IMR-90 (cell line): ENCODE results near the gene WIPF2. TPM values are rescaled to one million over a fixed set of nuclear protein-coding genes. Genes with fewer than 3 reads are reported as not detected.

Experiments used
- ATAC-seq: fragments of 200-7000 bp; cut with Tn5 transposase; 2 replicates; pipeline ENCODE4 v1.9.1; 2020; ENCODE audit warnings: low read depth, mild to moderate bottlenecking, moderate library complexity
- BruUV-seq: library from RNA; stranded (reverse); fragments of 400-500 nt; replicated peaks from 2 replicates; lab custom pipeline; 2021; lab: Mats Ljungman, UMichigan
- CTCF ChIA-PET: fragments of 300-600 bp; formaldehyde crosslinking; extraction: SDS; loops from one replicate; lab custom pipeline; 2021; ENCODE audit warnings: antibody characterized with exemption; lab: Yijun Ruan, JAX
- POLR2A ChIA-PET: fragments of 300-600 bp; sonication (Branson Sonifier 250); formaldehyde crosslinking; loops from one replicate; lab custom pipeline; 2022; ENCODE audit warnings: antibody characterized with exemption; ENCODE audit not compliant: unreplicated experiment; lab: Charles Lee
- DNase-seq: peaks from one replicate; pipeline ENCODE4 v3.0.0; 2013
- H2AFZ ChIP-seq: replicated peaks from 2 replicates; pipeline ENCODE3; 2013; ENCODE audit warnings: low read length, mild to moderate bottlenecking; ENCODE audit not compliant: poor library complexity
- H2AK5ac ChIP-seq: 2 replicates; pipeline ENCODE4 v1.6.1; 2013; ENCODE audit warnings: low read depth, low read length, inconsistent platforms
- H2AK9ac ChIP-seq: replicated peaks from 2 replicates; pipeline ENCODE3; 2013; ENCODE audit warnings: mild to moderate bottlenecking, low read depth, low read length, moderate library complexity; ENCODE audit not compliant: poor library complexity
- H2BK120ac ChIP-seq: 2 replicates; pipeline ENCODE4 v1.6.1; 2013; ENCODE audit warnings: low read depth, low read length, inconsistent platforms
- H2BK15ac ChIP-seq: 3 replicates; pipeline ENCODE4 v1.6.1; 2013; ENCODE audit warnings: low read depth, low read length, inconsistent platforms
- H2BK20ac ChIP-seq: 2 replicates; pipeline ENCODE4 v1.6.1; 2013; ENCODE audit warnings: low read depth, mild to moderate bottlenecking, inconsistent platforms, low read length, moderate library complexity
- H2BK5ac ChIP-seq: 2 replicates; pipeline ENCODE4 v1.6.1; 2013; ENCODE audit warnings: mild to moderate bottlenecking, low read depth, low read length, inconsistent platforms; ENCODE audit not compliant: poor library complexity, severe bottlenecking
- H3K14ac ChIP-seq: replicated peaks from 2 replicates; pipeline ENCODE4 v1.6.1; 2013; ENCODE audit warnings: low read depth, low read length, inconsistent platforms
- H3K18ac ChIP-seq: 2 replicates; pipeline ENCODE4 v1.6.1; 2013; ENCODE audit warnings: low read depth, low read length, control low read depth
- H3K23ac ChIP-seq: 2 replicates; pipeline ENCODE4 v1.6.1; 2013; ENCODE audit warnings: low read depth, low read length, inconsistent platforms
- H3K27ac ChIP-seq: 2 replicates; pipeline ENCODE4 v1.5.1; 2013; ENCODE audit warnings: mild to moderate bottlenecking, control low read depth, low read length; ENCODE audit not compliant: insufficient read depth
- H3K27me3 ChIP-seq: 2 replicates; pipeline ENCODE4 v1.6.1; 2013; ENCODE audit warnings: low read length; ENCODE audit not compliant: control insufficient read depth, insufficient read depth
- H3K36me3 ChIP-seq: 2 replicates; pipeline ENCODE4 v1.6.1; 2013; ENCODE audit warnings: low read length, mixed read lengths; ENCODE audit not compliant: control insufficient read depth, insufficient read depth
- H3K4ac ChIP-seq: 2 replicates; pipeline ENCODE4 v1.6.1; 2013; ENCODE audit warnings: low read depth, low read length, inconsistent platforms
- H3K4me1 ChIP-seq: 2 replicates; pipeline ENCODE4 v1.6.1; 2013; ENCODE audit warnings: low read length, mixed read lengths; ENCODE audit not compliant: control insufficient read depth, insufficient read depth
- H3K4me2 ChIP-seq: 2 replicates; pipeline ENCODE4 v1.6.1; 2013; ENCODE audit warnings: low read depth, mild to moderate bottlenecking, control low read depth, low read length, moderate library complexity
- H3K4me3 ChIP-seq: 2 replicates; pipeline ENCODE4 v1.5.1; 2013; ENCODE audit warnings: low read depth, mild to moderate bottlenecking, control low read depth, low read length, moderate library complexity; ENCODE audit not compliant: insufficient read depth
- H3K56ac ChIP-seq: 2 replicates; pipeline ENCODE4 v1.6.1; 2013; ENCODE audit warnings: low read length, inconsistent platforms; ENCODE audit not compliant: insufficient read depth; ENCODE audit errors: extremely low read depth
- H3K79me1 ChIP-seq, 2 experiments: 2 replicates each; pipeline ENCODE4 v1.6.1; 2013; ENCODE audit warnings: low read length in 2 of 2, inconsistent platforms in 1 of 2, low read depth in 1 of 2
- H3K9ac ChIP-seq: 2 replicates; pipeline ENCODE4 v1.6.1; 2013; ENCODE audit warnings: low read depth, low read length, control low read depth
- H3K9me1 ChIP-seq: 2 replicates; pipeline ENCODE4 v1.6.1; 2013; ENCODE audit warnings: low read length, inconsistent platforms; ENCODE audit not compliant: insufficient read depth
- H3K9me3 ChIP-seq: 2 replicates; pipeline ENCODE4 v1.6.1; 2013; ENCODE audit warnings: low read length; ENCODE audit not compliant: control insufficient read depth, insufficient read depth
- H4K20me1 ChIP-seq: 2 replicates; pipeline ENCODE4 v1.6.1; 2013; ENCODE audit warnings: low read length, inconsistent platforms; ENCODE audit not compliant: insufficient read depth
- H4K5ac ChIP-seq: 2 replicates; pipeline ENCODE4 v1.6.1; 2013; ENCODE audit warnings: mild to moderate bottlenecking, low read depth, low read length, control low read depth
- H4K8ac ChIP-seq, 2 experiments: 2 replicates each; pipeline ENCODE4 v1.6.1; 2013; ENCODE audit warnings: low read depth in 2 of 2, low read length in 2 of 2, control low read depth in 1 of 2, inconsistent platforms in 1 of 2
- H4K91ac ChIP-seq: 2 replicates; pipeline ENCODE4 v1.6.1; 2013; ENCODE audit warnings: low read depth, low read length, inconsistent platforms; ENCODE audit not compliant: insufficient read depth
- CEBPB ChIP-seq: IDR thresholded peaks from 2 replicates; pipeline ENCODE4 v1.6.1; 2012; ENCODE audit warnings: low read depth, low read length, improper control_type of control experiment
- FOS ChIP-seq: fragments of 150-350 bp; IDR thresholded peaks from 2 replicates; pipeline ENCODE4 v1.6.1; 2016; ENCODE audit warnings: low read depth, low read length
- MAFK ChIP-seq: IDR thresholded peaks from 2 replicates; pipeline ENCODE4 v1.6.1; 2012; ENCODE audit warnings: low read depth, low read length, improper control_type of control experiment
- POLR2A ChIP-seq: IDR thresholded peaks from 2 replicates; pipeline ENCODE4 v1.6.1; 2012; ENCODE audit warnings: mild to moderate bottlenecking, low read depth, low read length
- RAD21 ChIP-seq: IDR thresholded peaks from 2 replicates; pipeline ENCODE4 v1.6.1; 2012; ENCODE audit warnings: low read length, improper control_type of control experiment
- RFX5 ChIP-seq: IDR thresholded peaks from 2 replicates; pipeline ENCODE4 v1.8.0; 2012; ENCODE audit warnings: low read depth, mild to moderate bottlenecking, low read length, moderate library complexity
- WGBS, 2 experiments: methylation state at CpG; one replicate each; pipeline versions ENCODE4 v1.1.5 to v1.1.7; 2013; ENCODE audit warnings: missing lambda C conversion rate in 2 of 2; ENCODE audit not compliant: insufficient read length in 1 of 2; ENCODE audit errors: extremely low coverage in 2 of 2; 5-methylcytosine and 5-hydroxymethylcytosine counted together
- dilution Hi-C: fragments of 300-500 bp; cut with HindIII; formaldehyde crosslinking; loops from one replicate; pipeline ENCODE4 v1.14.3; 2018; ENCODE audit warnings: low sequenced_read_pairs; ENCODE audit not compliant: unreplicated experiment
- in situ Hi-C: fragments of 300-500 bp; cut with MboI; formaldehyde crosslinking; loops from 3 replicates; pipeline ENCODE4 v1.14.3; 2019; ENCODE audit warnings: low sequenced_read_pairs, inconsistent platforms, mixed read lengths
- intact Hi-C: fragments of 100-400 bp; cut with micrococcal nuclease; formaldehyde crosslinking; loops from 2 replicates; pipeline ENCODE4 v1.10.0; 2022
- polyA plus RNA-seq, 3 experiments: library from polyadenylated mRNA; depleted of rRNA; stranded (reverse); fragments of >200 nt; gene quantifications; 2 replicates each; pipeline ENCODE4 v1.2.3, GENCODE V29; 2012; ENCODE audit warnings: low replicate concordance in 1 of 3
- total RNA-seq: library from RNA; depleted of rRNA; stranded (reverse); fragments of >200 nt; gene quantifications from 2 replicates; pipeline ENCODE4 v1.2.3, GENCODE V29; 2012
- TF ChIP-seq, protein P1 (sequence below): fragments of 150-350 bp; IDR thresholded peaks from 2 replicates; pipeline ENCODE4 v1.6.1; 2017; ENCODE audit warnings: mild to moderate bottlenecking, antibody characterized with exemption, low read length, low read depth
- TF ChIP-seq, protein P2 (sequence below): conservative IDR thresholded peaks from 2 replicates; pipeline ENCODE4 v1.5.1; 2012; ENCODE audit warnings: mild to moderate bottlenecking, low read depth, low read length, improper control_type of control experiment

The WIPF2 gene
- total and polyA plus RNA-seq, 2 of the 4 experiments (the other 2 are of a cell fraction), result 2.0 to 8.9 TPM

DNA sequence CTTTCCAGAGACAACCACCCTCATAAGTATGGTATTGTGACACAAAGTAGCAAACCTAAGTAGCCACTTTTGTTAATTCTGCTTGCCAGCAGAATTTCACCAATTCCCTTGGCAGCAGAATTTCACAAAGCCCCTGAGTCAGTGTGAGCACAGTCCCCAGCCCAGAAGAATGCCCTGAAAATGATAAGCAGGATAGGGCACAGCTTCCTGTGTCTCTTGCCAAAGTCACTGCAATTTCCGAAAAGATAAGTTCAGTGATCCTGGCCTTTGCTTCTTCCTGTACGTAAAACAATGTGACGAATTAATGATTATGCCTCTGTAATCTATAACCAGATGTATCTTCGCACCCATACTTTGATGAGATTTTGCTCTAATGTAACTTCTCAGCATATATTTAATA is 16.0 kb upstream of the WIPF2 start:
- no peak overlapping the region for H3K9ac ChIP-seq
- POLR2A ChIA-PET, result no interaction called here
- no peak overlapping the region for H2BK20ac ChIP-seq
- H4K5ac ChIP-seq, result no peak overlapping the region
- H3K4me3 ChIP-seq, result no peak overlapping the region
- H2AK5ac ChIP-seq, result no peak overlapping the region
- no peak for DNase-seq
- H3K27me3 ChIP-seq, result no peaks in the 10 kb centered on the region
- H2AK9ac ChIP-seq, result no peak overlapping the region
- H3K23ac ChIP-seq, result no peak overlapping the region
- no peak overlapping the region for H3K4ac ChIP-seq
- peaks cover 3% of the 10 kb centered on the region for H3K4me1 ChIP-seq
- H3K56ac ChIP-seq, result no peak overlapping the region
- H3K9me1 ChIP-seq, result no peaks in the 10 kb centered on the region
- no peak overlapping the region for H4K8ac ChIP-seq
- H3K36me3 ChIP-seq, result no peaks in the 10 kb centered on the region
- H3K27ac ChIP-seq, result no peak overlapping the region
- no peak for ATAC-seq
- H3K14ac ChIP-seq, result no peak overlapping the region
- H2BK120ac ChIP-seq, result no peak overlapping the region
- no peak overlapping the region for H3K4me2 ChIP-seq
- intact Hi-C loops, result loop anchor here (5.0 to 10.0 kb wide), 3 partner anchors 52 to 154 kb away; no protein-coding TSS in a partner anchor
- TF ChIP-seq, protein P1, sequence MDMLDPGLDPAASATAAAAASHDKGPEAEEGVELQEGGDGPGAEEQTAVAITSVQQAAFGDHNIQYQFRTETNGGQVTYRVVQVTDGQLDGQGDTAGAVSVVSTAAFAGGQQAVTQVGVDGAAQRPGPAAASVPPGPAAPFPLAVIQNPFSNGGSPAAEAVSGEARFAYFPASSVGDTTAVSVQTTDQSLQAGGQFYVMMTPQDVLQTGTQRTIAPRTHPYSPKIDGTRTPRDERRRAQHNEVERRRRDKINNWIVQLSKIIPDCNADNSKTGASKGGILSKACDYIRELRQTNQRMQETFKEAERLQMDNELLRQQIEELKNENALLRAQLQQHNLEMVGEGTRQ, result no peak
- TF ChIP-seq MAFK (no peak), FOS (no peak), CEBPB (no peak), POLR2A (no peak), RFX5 (no peak), RAD21 (no peak)
- TF ChIP-seq, protein P2, sequence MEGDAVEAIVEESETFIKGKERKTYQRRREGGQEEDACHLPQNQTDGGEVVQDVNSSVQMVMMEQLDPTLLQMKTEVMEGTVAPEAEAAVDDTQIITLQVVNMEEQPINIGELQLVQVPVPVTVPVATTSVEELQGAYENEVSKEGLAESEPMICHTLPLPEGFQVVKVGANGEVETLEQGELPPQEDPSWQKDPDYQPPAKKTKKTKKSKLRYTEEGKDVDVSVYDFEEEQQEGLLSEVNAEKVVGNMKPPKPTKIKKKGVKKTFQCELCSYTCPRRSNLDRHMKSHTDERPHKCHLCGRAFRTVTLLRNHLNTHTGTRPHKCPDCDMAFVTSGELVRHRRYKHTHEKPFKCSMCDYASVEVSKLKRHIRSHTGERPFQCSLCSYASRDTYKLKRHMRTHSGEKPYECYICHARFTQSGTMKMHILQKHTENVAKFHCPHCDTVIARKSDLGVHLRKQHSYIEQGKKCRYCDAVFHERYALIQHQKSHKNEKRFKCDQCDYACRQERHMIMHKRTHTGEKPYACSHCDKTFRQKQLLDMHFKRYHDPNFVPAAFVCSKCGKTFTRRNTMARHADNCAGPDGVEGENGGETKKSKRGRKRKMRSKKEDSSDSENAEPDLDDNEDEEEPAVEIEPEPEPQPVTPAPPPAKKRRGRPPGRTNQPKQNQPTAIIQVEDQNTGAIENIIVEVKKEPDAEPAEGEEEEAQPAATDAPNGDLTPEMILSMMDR, result no peak
- H4K20me1 ChIP-seq, result no peaks in the 10 kb centered on the region
- no peak overlapping the region for H4K91ac ChIP-seq
- no peak overlapping the region for H3K18ac ChIP-seq
- BruUV-seq, result no TSS peak
- WGBS, 2 experiments, result 73% methylated on average over 3 of the region's 4 CpGs; no CpG with 5 or more reads in 1 of the 2 experiments
- dilution Hi-C loops, result no loop called here
- no peak overlapping the region for H2AFZ ChIP-seq
- in situ Hi-C loops, result loop anchor here (5.0 kb wide), 1 partner anchor 49 kb away; no protein-coding TSS in a partner anchor
- no peak overlapping the region for H2BK15ac ChIP-seq
- H2BK5ac ChIP-seq, result no peak overlapping the region
- peaks cover 1% of the 10 kb centered on the region; the same call in 1 of the 2 replicates for H3K9me3 ChIP-seq
- CTCF ChIA-PET, result interaction anchor here (1.0 to 2.8 kb wide), 2 partner anchors 11 to 16 kb away, joined by 3 to 7 read pairs; partner anchors contain the start of gene WIPF2
- H3K79me1 ChIP-seq, result no peaks in the 10 kb centered on the region
